Measurements from ENCODE around the gene TNNC2. TPM values are rescaled to one million over a fixed set of nuclear protein-coding genes. Genes with fewer than 3 reads are reported as not detected.

TNNC2 gene
- total and polyA plus RNA-seq, 2 of the 13 experiments (the other 11 are each of a cell fraction or from before 2014, with no cell fraction given) = 1.8 to 4.7 TPM

DNA sequence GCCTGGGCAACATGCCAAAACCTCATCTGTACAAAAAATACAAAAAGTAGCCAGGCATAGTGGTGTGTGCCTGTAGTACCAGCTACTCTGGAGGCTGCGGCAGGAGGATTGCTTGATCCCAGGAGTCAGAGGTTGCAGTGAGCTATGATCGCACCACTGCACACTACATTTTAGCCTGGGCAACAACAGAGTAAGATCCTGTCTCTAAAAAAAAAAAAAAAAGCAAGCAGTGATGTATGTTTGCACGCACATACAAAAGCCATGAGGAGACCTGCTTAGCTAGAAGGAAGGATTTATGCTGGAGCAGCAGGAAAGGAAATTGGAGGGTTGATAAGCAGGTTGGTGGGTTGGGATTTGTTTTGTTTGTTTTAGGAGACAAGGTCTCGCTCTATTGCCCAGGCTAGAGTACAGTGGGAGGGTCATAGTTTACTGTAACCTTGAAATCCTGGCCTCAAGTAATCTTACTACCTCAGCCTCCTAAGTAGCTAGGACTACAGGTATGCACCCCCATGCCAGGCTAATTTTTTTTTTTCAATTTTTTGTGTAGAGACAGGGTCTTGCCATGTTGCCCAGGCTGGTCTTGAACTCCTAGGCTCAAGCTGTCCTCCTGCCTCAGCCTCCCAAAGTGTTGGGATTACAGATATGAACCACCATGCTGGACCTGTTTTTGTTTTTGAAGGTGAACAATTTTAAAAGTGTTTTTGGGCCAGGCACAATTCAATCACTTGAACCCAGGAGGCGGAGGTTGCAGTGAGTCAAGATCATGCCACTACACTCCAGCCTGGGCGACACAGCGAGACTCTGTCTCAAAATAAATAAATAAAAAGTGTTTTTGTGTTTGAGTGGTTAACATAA is 34.3 kb upstream of the TNNC2 start (continued):
- TF ChIP-seq, protein P1, sequence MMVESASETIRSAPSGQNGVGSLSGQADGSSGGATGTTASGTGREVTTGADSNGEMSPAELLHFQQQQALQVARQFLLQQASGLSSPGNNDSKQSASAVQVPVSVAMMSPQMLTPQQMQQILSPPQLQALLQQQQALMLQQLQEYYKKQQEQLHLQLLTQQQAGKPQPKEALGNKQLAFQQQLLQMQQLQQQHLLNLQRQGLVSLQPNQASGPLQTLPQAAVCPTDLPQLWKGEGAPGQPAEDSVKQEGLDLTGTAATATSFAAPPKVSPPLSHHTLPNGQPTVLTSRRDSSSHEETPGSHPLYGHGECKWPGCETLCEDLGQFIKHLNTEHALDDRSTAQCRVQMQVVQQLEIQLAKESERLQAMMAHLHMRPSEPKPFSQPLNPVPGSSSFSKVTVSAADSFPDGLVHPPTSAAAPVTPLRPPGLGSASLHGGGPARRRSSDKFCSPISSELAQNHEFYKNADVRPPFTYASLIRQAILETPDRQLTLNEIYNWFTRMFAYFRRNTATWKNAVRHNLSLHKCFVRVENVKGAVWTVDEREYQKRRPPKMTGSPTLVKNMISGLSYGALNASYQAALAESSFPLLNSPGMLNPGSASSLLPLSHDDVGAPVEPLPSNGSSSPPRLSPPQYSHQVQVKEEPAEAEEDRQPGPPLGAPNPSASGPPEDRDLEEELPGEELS (CRISPR knock-in tag; IDR thresholded peaks at IDR 0.05) = peak; percentile 72
- TF ChIP-seq ELF4 (CRISPR knock-in tag; IDR thresholded peaks at IDR 0.05; ENCODE audit: borderline replicate concordance) (0 out of 2 replicates have a peak, but pooled peaks have one; percentile 36), ZMYM3 (CRISPR knock-in tag; IDR thresholded peaks at IDR 0.05) (peak; percentile 73; the same call in 1 of the 2 replicates), ZNF598 (CRISPR knock-in tag; IDR thresholded peaks at IDR 0.05; ENCODE audit: borderline replicate concordance) (0 out of 2 replicates have a peak, but pooled peaks have one; percentile 61), ARNT2 (CRISPR knock-in tag; IDR thresholded peaks at IDR 0.05; ENCODE audit: low read depth) (peak; percentile 39; the same call in 1 of the 2 replicates), KAT2B (IDR thresholded peaks at IDR 0.05; ENCODE audit: borderline replicate concordance, low read depth, low read length) (no peak), AKAP8 (CRISPR knock-in tag; IDR thresholded peaks at IDR 0.05) (0 out of 2 replicates have a peak, but pooled peaks have one; percentile 68), MED8 (CRISPR knock-in tag; IDR thresholded peaks at IDR 0.05; ENCODE audit: insufficient replicate concordance) (no peak), GZF1 (CRISPR knock-in tag; IDR thresholded peaks at IDR 0.05) (no peak), NBN (conservative IDR thresholded peaks at IDR 0.05) (no peak), ELF3 (CRISPR knock-in tag; IDR thresholded peaks at IDR 0.05) (0 out of 2 replicates have a peak, but pooled peaks have one; percentile 32), ZNF264 (CRISPR knock-in tag; IDR thresholded peaks at IDR 0.05) (0 out of 2 replicates have a peak, but pooled peaks have one; percentile 22), WIZ (CRISPR knock-in tag; IDR thresholded peaks at IDR 0.05) (peak; percentile 36; the same call in 1 of the 2 replicates), KAT8 (CRISPR knock-in tag; IDR thresholded peaks at IDR 0.05) (peak; percentile 44; the same call in 1 of the 2 replicates)
- TF ChIP-seq, protein P2, sequence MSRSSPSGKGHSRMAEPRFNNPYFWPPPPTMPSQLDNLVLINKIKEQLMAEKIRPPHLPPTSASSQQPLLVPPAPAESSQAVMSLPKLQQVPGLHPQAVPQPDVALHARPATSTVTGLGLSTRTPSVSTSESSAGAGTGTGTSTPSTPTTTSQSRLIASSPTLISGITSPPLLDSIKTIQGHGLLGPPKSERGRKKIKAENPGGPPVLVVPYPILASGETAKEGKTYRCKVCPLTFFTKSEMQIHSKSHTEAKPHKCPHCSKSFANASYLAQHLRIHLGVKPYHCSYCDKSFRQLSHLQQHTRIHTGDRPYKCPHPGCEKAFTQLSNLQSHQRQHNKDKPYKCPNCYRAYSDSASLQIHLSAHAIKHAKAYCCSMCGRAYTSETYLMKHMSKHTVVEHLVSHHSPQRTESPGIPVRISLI (CRISPR knock-in tag; IDR thresholded peaks at IDR 0.05; ENCODE audit: borderline replicate concordance) = peak; percentile 82
